Measurements from ENCODE around the gene TLCD3A. TPM values are rescaled to one million over a fixed set of nuclear protein-coding genes. Genes with fewer than 3 reads are reported as not detected.
"Not testable (repeated sequence)": the region's sequence is repeated elsewhere in the genome, so short reads cannot be mapped to it uniquely, and the experiment has no call there.

The TLCD3A gene
- total RNA-seq, 1 experiment from 2014 or later: 27.4 TPM

DNA sequence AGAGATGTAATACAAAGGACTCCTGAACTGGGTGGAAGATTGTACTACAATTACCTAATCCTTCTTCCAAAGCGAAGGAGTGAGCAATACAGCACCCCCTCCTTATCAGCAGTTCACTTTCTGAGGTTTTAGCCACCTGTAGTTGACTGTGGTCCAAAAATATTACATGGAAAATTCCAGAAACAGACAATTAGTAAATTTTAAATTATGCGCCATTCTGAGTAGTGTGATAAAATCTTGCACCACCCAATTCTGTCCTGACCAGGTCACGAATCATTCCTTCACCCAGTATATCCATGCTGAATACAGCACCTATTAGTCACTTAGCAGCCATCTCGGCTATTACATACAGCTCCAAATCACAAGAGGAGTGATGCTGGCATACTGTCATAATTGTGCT is 41.0 kb upstream of the TLCD3A start:
- peaks cover 2% of the 10 kb centered on the region; the same call in 1 of the 2 replicates for H3K79me2 ChIP-seq (ENCODE audit: low read length)
- H3K9me2 ChIP-seq (replicated peaks; ENCODE audit: insufficient read depth, low read length): no peaks in the 10 kb centered on the region
- no peaks in the 10 kb centered on the region for H3K27me3 ChIP-seq (ENCODE audit: low read length)
- DNase-seq: no peak
- H3K4me2 ChIP-seq (ENCODE audit: low read depth, low read length, poor library complexity, severe bottlenecking): no peak overlapping the region
- H4K20me1 ChIP-seq (ENCODE audit: insufficient read depth, low read depth, low read length): no peaks in the 10 kb centered on the region
- no peak overlapping the region for H3K9ac ChIP-seq (ENCODE audit: low read length)
- no peak overlapping the region for H2AFZ ChIP-seq (ENCODE audit: low read length)
- no peak overlapping the region for H3K4me3 ChIP-seq (ENCODE audit: low read length)
- H3K27ac ChIP-seq (ENCODE audit: low read length): no peak overlapping the region
- H3K4me1 ChIP-seq (ENCODE audit: low read length): no peaks in the 10 kb centered on the region
- H3K36me3 ChIP-seq (ENCODE audit: insufficient read depth, low read length): no peaks in the 10 kb centered on the region; the same call in 1 of the 2 replicates
- H3K9me3 ChIP-seq (ENCODE audit: low read length): no peaks in the 10 kb centered on the region

DNA sequence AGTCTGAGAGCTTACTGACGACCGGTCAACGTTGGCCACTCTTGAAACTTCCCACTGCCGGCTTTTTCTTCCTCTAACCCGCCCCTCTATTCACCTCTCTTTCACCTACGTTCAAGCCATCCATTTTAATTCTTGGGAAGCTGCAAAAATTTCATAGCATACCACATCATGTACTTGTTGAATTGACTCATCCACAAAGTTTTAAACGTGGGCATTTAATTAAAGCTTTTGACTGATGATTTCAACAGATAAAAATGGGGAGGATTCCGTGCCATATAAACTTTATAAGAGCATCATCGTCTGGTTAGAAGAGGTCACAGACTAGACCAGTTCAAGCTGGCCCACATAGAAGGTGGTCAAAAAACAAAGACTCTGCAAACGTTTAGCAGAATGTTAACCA is 40.3 kb upstream of the TLCD3A start:
- no peaks in the 10 kb centered on the region for H3K9me2 ChIP-seq (replicated peaks; ENCODE audit: insufficient read depth, low read length)
- no peak overlapping the region for H3K4me3 ChIP-seq (ENCODE audit: low read length)
- H3K9ac ChIP-seq (ENCODE audit: low read length): no peak overlapping the region
- no peaks in the 10 kb centered on the region for H3K27me3 ChIP-seq (ENCODE audit: low read length)
- H3K79me2 ChIP-seq (ENCODE audit: low read length): no peaks in the 10 kb centered on the region; the same call in 1 of the 2 replicates
- no peak overlapping the region for H3K4me2 ChIP-seq (ENCODE audit: low read depth, low read length, poor library complexity, severe bottlenecking)
- no peak overlapping the region for H3K27ac ChIP-seq (ENCODE audit: low read length)
- peaks cover 3% of the 10 kb centered on the region; the same call in 1 of the 2 replicates for H3K36me3 ChIP-seq (ENCODE audit: insufficient read depth, low read length)
- no peak for DNase-seq
- no peaks in the 10 kb centered on the region for H3K4me1 ChIP-seq (ENCODE audit: low read length)
- no peak overlapping the region for H2AFZ ChIP-seq (ENCODE audit: low read length)
- H3K9me3 ChIP-seq (ENCODE audit: low read length): no peaks in the 10 kb centered on the region
- no peaks in the 10 kb centered on the region for H4K20me1 ChIP-seq (ENCODE audit: insufficient read depth, low read depth, low read length)

GRCh38 chr17:693791-694638 is 38.4 kb upstream of the TLCD3A start:
- Histone ChIP-seq H3K27me3 (ENCODE audit: low read length) (no peaks in the 10 kb centered on the region), H3K4me3 (ENCODE audit: low read length) (no peak overlapping the region), H2AFZ (ENCODE audit: low read length) (no peak overlapping the region), H3K9me2 (replicated peaks; ENCODE audit: insufficient read depth, low read length) (no peaks in the 10 kb centered on the region), H3K9me3 (ENCODE audit: low read length) (no peaks in the 10 kb centered on the region), H3K9ac (ENCODE audit: low read length) (no peak overlapping the region), H3K27ac (ENCODE audit: low read length) (no peak overlapping the region), H3K4me1 (ENCODE audit: low read length) (no peaks in the 10 kb centered on the region), H3K36me3 (ENCODE audit: insufficient read depth, low read length) (peaks cover 11% of the 10 kb centered on the region; the same call in 1 of the 2 replicates), H3K4me2 (ENCODE audit: low read depth, low read length, poor library complexity, severe bottlenecking) (no peak overlapping the region), H4K20me1 (ENCODE audit: insufficient read depth, low read depth, low read length) (no peaks in the 10 kb centered on the region), H3K79me2 (ENCODE audit: low read length) (no peaks in the 10 kb centered on the region; the same call in 1 of the 2 replicates)
- DNase-seq: no peak

GRCh38 chr17:696369-696768 is 36.0 kb upstream of the TLCD3A start:
- H3K79me2 ChIP-seq (ENCODE audit: low read length): 0 out of 2 replicates have a peak, but pooled peaks cover 4% of the 10 kb centered on the region
- no peak overlapping the region for H2AFZ ChIP-seq (ENCODE audit: low read length)
- H3K27me3 ChIP-seq (ENCODE audit: low read length): no peaks in the 10 kb centered on the region
- no peak overlapping the region for H3K4me3 ChIP-seq (ENCODE audit: low read length)
- DNase-seq: no peak
- no peaks in the 10 kb centered on the region for H3K9me2 ChIP-seq (replicated peaks; ENCODE audit: insufficient read depth, low read length)
- H3K27ac ChIP-seq (ENCODE audit: low read length): no peak overlapping the region
- H3K36me3 ChIP-seq (ENCODE audit: insufficient read depth, low read length): peaks cover 11% of the 10 kb centered on the region; the same call in 1 of the 2 replicates
- no peaks in the 10 kb centered on the region; the same call in 1 of the 2 replicates for H4K20me1 ChIP-seq (ENCODE audit: insufficient read depth, low read depth, low read length)
- no peaks in the 10 kb centered on the region for H3K9me3 ChIP-seq (ENCODE audit: low read length)
- no peak overlapping the region for H3K9ac ChIP-seq (ENCODE audit: low read length)
- H3K4me1 ChIP-seq (ENCODE audit: low read length): no peaks in the 10 kb centered on the region
- no peak overlapping the region for H3K4me2 ChIP-seq (ENCODE audit: low read depth, low read length, poor library complexity, severe bottlenecking)

- H2AFZ ChIP-seq (ENCODE audit: low read length): no peak overlapping the region
- H3K27me3 ChIP-seq (ENCODE audit: low read length): no peaks in the 10 kb centered on the region
- H3K79me2 ChIP-seq (ENCODE audit: low read length): 0 out of 2 replicates have a peak, but pooled peaks cover 4% of the 10 kb centered on the region
- no peak overlapping the region for H3K4me3 ChIP-seq (ENCODE audit: low read length)
- H3K9me3 ChIP-seq (ENCODE audit: low read length): no peaks in the 10 kb centered on the region
- no peak for DNase-seq
- H4K20me1 ChIP-seq (ENCODE audit: insufficient read depth, low read depth, low read length): no peaks in the 10 kb centered on the region; the same call in 1 of the 2 replicates
- peaks cover 11% of the 10 kb centered on the region; the same call in 1 of the 2 replicates for H3K36me3 ChIP-seq (ENCODE audit: insufficient read depth, low read length)
- H3K4me2 ChIP-seq (ENCODE audit: low read depth, low read length, poor library complexity, severe bottlenecking): no peak overlapping the region
- H3K9me2 ChIP-seq (replicated peaks; ENCODE audit: insufficient read depth, low read length): no peaks in the 10 kb centered on the region
- H3K9ac ChIP-seq (ENCODE audit: low read length): no peak overlapping the region
- H3K4me1 ChIP-seq (ENCODE audit: low read length): no peaks in the 10 kb centered on the region
- H3K27ac ChIP-seq (ENCODE audit: low read length): no peak overlapping the region
Measured at GRCh38 chr17:697682-698081, 34.7 kb upstream of the TLCD3A start.

DNA sequence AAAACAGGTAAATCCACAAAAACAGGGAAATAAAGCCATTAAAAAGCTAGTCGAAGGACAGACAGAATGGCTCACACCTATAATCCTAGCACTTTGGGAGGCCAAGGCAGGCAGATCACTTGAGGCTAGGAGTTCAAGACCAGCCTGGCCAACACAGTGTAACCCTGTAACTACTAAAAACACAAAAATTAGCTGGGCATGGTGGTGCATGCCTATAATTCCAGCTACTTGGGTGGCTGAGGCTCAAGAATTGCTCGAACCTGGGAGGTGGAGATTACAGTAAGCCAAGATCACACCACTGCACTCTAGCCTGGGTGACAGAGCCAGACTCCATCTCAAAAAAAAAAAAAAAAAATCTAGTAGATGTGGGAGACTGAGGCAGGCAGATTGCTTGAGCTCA is 34.3 kb upstream of the TLCD3A start:
- not testable (repeated sequence) for DNase-seq; H3K9me2 ChIP-seq (replicated peaks; ENCODE audit: insufficient read depth, low read length); H3K4me3 ChIP-seq (ENCODE audit: low read length); H2AFZ ChIP-seq (ENCODE audit: low read length); H4K20me1 ChIP-seq (ENCODE audit: insufficient read depth, low read depth, low read length); H3K4me2 ChIP-seq (ENCODE audit: low read depth, low read length, poor library complexity, severe bottlenecking); H3K4me1 ChIP-seq (ENCODE audit: low read length); H3K9me3 ChIP-seq (ENCODE audit: low read length); H3K79me2 ChIP-seq (ENCODE audit: low read length); H3K27me3 ChIP-seq (ENCODE audit: low read length); H3K27ac ChIP-seq (ENCODE audit: low read length); H3K9ac ChIP-seq (ENCODE audit: low read length)
- peaks cover 11% of the 10 kb centered on the region; the same call in 1 of the 2 replicates for H3K36me3 ChIP-seq (ENCODE audit: insufficient read depth, low read length)

DNA sequence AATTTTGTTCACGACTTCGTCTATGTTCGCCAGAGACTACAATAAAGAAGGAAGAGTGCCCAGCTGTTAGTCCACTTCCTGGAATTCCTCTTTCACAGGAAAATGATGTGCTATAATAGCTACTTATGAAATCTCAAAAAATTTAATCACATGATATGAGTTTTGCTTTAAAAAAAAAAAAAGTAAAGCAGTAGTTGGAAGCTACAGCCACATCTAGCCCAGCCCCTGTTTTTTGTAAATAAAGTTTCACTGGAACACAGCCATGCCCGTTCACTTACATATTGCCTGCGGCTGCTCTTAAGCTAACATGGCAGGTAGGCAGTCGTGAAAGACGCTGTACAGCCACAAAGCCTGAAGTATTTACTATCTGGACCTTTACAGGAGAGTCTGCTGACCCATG is 33.1 kb upstream of the TLCD3A start:
- H3K9me3 ChIP-seq (ENCODE audit: low read length): no peaks in the 10 kb centered on the region
- no peak overlapping the region for H3K9ac ChIP-seq (ENCODE audit: low read length)
- H3K79me2 ChIP-seq (ENCODE audit: low read length): peaks cover 16% of the 10 kb centered on the region
- H3K4me2 ChIP-seq (ENCODE audit: low read depth, low read length, poor library complexity, severe bottlenecking): no peak overlapping the region
- H3K4me3 ChIP-seq (ENCODE audit: low read length): no peak overlapping the region
- H3K9me2 ChIP-seq (replicated peaks; ENCODE audit: insufficient read depth, low read length): no peaks in the 10 kb centered on the region
- H4K20me1 ChIP-seq (ENCODE audit: insufficient read depth, low read depth, low read length): no peaks in the 10 kb centered on the region; the same call in 1 of the 2 replicates
- no peak overlapping the region for H3K27ac ChIP-seq (ENCODE audit: low read length)
- no peaks in the 10 kb centered on the region for H3K4me1 ChIP-seq (ENCODE audit: low read length)
- H3K27me3 ChIP-seq (ENCODE audit: low read length): no peaks in the 10 kb centered on the region
- H2AFZ ChIP-seq (ENCODE audit: low read length): no peak overlapping the region
- H3K36me3 ChIP-seq (ENCODE audit: insufficient read depth, low read length): peaks cover 11% of the 10 kb centered on the region; the same call in 1 of the 2 replicates
- DNase-seq: no peak

- Histone ChIP-seq H3K4me3 (ENCODE audit: low read length) (no peak overlapping the region), H2AFZ (ENCODE audit: low read length) (no peak overlapping the region), H3K4me1 (ENCODE audit: low read length) (no peaks in the 10 kb centered on the region), H4K20me1 (ENCODE audit: insufficient read depth, low read depth, low read length) (no peaks in the 10 kb centered on the region; the same call in 1 of the 2 replicates), H3K9me3 (ENCODE audit: low read length) (no peaks in the 10 kb centered on the region), H3K36me3 (ENCODE audit: insufficient read depth, low read length) (0 out of 2 replicates have a peak, but pooled peaks cover 11% of the 10 kb centered on the region), H3K27me3 (ENCODE audit: low read length) (no peaks in the 10 kb centered on the region), H3K9ac (ENCODE audit: low read length) (no peak overlapping the region), H3K4me2 (ENCODE audit: low read depth, low read length, poor library complexity, severe bottlenecking) (no peak overlapping the region), H3K79me2 (ENCODE audit: low read length) (peaks cover 27% of the 10 kb centered on the region), H3K9me2 (replicated peaks; ENCODE audit: insufficient read depth, low read length) (no peaks in the 10 kb centered on the region), H3K27ac (ENCODE audit: low read length) (no peak overlapping the region)
- peak; percentile 76 for DNase-seq
Measured at GRCh38 chr17:700504-701094, 31.8 kb upstream of the TLCD3A start.

All from Karpas-422 (cell line).